CD4-positive, alpha-beta T cell treated with Interleukin-4 for 4 hours (primary cell): Measurements from ENCODE around the gene VCP.

ENCODE experiments used
- DNase-seq: peaks from one replicate; pipeline ENCODE4 v3.0.0-alpha.2; 2020

VCP gene

DNA sequence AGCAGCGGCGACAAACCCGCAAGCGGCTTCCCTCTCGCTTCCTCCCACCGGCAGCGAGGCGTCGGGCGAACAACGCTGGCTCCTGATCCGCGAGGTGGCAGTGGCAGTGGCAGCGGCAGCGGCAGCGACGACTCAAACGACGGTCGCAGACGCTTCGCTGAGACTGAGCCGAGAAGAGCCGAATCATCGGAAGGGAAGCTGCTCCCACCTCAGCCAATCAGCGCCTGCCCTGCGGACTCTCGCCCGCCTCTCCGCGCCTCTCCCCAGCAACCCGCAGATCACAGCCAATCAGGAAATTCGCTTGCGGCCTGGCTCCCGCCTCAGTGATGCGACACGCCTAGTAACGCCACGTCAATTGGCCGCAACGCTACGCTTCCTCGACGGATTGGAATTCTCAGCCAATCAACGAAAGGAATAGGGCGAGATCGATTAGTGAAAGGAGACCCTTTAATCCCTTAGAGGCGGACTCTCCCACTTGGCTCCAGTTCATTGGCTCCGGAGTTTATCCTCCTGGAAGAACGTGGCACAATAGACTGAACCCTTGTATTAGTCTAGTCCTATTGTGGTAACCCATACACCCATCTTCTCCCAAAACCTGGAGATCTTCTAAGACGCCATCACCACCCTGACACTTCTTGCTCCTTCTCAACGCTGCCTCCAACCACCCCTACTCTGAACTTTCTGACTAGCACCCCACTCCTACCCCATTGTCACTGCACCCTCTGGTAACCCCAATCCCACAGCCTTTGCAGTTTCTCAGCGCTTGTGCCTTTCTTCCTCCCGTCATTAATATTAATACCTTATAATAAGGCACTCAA lies at the start of gene VCP:
TSS of gene VCP (minus strand) at position 165 of the 818 bp plus-strand sequence. CDS start 272 bp downstream, outside the sequence.
- peak; percentile 99 for DNase-seq

DNA sequence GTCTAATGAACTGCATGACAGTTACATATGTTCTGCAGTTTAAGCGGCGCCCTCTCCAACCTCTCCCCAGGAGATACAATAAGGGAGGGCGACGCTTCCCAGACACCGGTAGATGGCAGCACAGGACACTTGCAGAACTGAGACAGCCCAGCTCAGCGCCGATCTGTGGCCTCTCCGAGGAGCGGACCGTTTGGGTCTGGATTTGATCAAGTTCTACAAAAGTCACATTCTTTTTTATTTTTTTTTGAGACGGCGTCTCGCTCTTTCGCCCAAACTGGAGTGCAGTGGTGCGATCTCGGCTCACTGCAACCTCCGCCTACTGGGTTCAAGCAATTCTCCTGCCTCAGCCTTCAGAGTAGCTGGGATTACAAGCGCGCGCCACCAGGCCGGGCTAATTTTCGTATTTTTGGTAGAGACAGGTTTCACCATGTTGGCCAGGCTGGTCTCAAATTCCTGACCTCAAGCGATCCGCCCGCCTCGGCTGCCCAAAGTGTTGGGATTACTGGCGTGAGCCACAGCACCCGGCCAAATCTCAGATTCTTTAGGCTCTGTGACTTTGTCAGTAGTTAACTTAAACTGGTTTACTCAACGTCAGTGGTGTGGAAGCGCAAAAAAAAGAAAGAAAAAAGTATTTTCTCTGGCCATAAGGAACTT lies 44.6 kb upstream of the VCP start:
- DNase-seq, result peak; percentile 91

DNA sequence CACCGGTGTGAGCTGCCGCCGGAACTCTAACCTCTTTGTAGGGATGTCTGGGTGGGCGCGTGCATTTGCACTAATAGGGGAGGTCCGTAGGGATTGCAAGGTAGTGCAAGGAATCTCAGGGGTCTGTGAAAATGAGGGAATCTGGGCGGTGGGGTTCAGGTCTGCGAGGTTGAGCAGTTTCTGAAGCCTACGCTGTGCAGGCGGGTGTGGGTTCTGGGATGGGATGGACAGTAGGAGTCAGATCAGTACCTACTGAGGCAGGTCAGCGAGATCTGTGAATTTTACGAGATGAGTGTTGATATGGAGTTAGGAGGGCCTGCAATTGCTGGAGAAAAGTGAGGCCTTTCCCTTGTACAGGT lies 44.1 kb upstream of the VCP start:
- DNase-seq, result no peak

- DNase-seq, result peak; percentile 94
Observed at GRCh38 chr9:35115680-35116538, 43.5 kb upstream of the VCP start, which contains the start of gene ATOSB. ATOSB (minus strand) TSS chr9:35115862; CDS start chr9:35108274, 7,588 bp downstream.

- DNase-seq, result peak; percentile 37
Observed at GRCh38 chr9:35114840-35115628, 42.6 kb upstream of the VCP start.

- DNase-seq, result peak; percentile 95
Observed at GRCh38 chr9:35114113-35114839, 41.9 kb upstream of the VCP start.

GRCh38 chr9:35112257-35113020 lies 40.0 kb upstream of the VCP start:
- peak; percentile 62 for DNase-seq

DNA sequence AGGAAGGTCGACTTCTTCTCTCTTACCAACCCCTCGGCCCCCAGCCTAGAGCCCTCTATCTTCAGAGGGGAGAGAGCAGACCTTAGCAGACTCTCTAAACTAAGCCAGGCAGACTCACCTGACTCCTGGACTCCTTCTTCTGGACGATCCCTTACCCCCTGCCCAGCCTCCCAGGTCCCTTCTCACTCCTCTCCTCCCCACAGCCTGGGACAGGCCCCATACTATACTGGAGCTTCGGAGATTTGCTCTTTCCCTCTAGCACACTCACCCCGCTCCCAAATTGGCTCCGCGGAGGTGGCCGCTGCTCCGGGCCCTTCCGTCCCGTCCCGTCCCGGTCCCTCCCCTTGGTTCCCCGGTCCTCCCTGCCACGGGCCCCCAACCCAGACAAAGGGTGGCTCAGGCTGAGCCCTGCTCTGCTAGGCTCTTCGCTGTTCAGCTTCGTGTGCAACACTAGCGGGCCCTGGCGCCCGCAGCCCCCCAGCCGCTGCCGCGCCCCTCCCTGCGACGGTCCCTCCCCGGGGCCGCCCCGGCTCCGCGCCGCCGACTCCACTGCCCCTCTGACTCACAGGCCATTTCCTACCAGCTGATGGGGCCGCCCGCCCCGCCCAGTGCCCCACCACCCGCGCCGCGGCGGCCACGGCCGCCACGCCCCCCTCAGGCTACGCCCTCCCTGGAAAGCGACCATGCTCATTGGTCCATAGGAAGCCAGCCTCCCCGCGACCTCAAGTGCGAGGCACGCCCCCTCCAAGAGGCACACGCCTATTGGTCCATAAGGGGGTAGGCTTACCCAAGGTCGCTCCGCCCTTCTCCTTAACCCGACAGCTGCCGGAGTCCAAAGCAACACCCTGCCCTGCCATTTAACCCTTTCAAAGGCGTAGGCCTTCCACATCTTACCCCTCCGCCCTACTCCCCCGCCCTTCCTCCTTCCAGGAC lies 38.8 kb upstream of the VCP start:
- DNase-seq, result peak; percentile 98

GRCh38 chr9:35110327-35110761 lies 37.9 kb upstream of the VCP start:
- peak; percentile 19 for DNase-seq

DNA sequence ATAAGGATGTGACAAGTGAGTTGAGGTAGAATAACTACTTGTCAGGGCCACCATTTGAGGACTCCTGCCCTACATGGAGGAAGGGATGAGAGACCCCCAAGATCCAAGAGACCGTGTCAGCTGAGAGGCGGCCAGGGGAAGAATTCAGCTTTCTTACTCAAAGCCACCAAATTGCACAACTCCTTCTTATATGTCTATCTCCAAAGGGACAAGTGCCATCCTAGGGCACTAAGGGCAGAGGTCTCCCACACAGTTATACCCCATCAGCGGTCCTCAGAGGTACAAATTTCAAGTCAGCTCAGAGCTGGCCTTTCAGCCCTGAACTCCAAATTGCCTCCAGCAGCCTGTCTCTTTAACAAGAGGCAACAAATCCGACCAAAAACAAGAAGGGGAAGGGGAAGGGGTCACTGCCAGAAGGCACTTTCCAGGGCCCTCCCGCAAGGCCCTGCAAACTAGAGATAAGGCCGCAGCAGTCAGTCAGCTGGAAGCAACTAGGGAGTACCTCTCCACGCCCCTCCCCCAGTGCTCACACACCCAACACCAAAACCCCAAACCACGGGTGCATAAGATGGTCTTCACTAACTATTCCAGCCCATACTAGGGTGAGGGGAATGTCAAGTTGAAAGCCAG lies 36.6 kb upstream of the VCP start:
- no peak for DNase-seq

DNA sequence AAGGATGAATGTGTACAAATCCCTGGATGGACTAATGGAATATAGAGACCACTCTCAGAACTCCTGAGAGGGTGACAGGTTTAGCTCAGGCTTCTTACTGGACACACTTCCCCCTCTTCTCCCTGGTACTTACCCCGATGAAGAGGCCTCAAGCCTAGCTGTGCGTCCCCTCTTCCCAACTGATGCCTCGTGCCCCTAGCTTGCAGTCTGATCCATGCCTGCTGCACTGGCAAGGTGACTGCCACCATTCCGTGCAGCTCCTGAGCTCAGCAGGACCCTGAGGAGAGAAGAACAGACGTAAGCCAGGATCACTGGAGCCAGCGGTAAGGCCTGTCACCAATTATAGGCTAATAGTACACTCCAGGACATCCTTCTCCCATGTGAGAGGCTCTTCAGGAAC lies 36.0 kb upstream of the VCP start:
- DNase-seq, result no peak

DNA sequence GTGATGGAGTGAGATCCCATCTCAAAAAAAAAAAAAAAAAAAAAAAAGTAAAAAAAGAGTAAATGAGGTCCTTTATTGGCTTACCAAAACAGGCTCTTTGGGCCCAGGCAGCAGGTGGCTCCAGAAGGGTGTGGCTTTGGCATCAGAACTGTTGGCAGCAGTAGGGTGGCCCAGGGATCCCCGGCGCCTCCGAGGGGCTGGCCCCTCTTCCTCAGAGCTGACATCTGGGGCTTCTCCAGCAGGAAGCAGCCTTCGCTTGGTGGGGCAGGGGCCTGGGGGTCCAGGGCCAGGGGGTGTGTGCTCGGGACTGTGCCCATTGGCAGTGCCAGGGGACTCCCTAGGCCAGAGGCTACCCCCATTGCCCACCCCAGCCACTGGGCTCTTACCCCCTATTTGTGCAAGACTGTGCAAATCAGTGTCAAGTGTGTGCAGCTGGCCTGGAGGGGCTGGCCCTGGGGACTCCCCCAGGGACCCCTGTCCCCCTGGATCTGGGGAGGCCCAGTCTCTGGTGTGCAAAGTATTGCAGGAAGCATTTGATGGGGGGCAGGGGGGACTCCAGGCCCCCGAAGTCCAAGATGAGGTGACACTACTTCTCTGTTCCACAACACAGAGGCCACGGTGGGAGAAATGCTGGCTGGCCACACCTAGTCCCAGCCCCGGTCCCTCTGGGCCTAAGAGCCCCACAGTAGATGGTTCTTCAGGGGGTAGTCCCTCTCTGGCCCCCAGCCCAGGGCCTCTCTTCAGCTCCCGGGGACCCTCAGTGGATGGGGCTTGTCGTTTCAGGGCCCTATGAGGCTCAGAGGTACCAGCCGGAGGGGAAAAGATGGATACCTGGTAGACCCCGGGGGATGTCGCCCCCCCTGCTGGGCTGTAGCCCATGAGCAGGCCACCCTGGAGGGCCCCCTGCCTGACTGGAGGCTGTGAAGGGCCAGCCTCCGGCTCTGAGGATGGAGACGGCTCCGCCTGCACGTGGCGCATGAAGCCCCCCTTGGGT lies 35.2 kb upstream of the VCP start:
- no peak for DNase-seq

GRCh38 chr9:35106343-35106730 lies 33.9 kb upstream of the VCP start:
- no peak for DNase-seq

- no peak for DNase-seq
Observed at GRCh38 chr9:35105571-35106342, 33.3 kb upstream of the VCP start.

GRCh38 chr9:35105126-35105525 lies 32.7 kb upstream of the VCP start:
- DNase-seq, result no peak

GRCh38 chr9:35104586-35104985 lies 32.2 kb upstream of the VCP start:
- no peak for DNase-seq

- no peak for DNase-seq
Observed at GRCh38 chr9:35103660-35104191, 31.3 kb upstream of the VCP start.
